Ecto neural progenitor cell (in vitro differentiated cells): ENCODE measurements around the gene AIG1.
"Not testable (repeated sequence)": the region's sequence is repeated elsewhere in the genome, so short reads cannot be mapped to it uniquely, and the experiment has no call there.

Source experiments
- DNase-seq: peaks from one replicate; pipeline ENCODE4 v3.0.0-alpha.2; 2018; ENCODE audit warnings: low spot score

The AIG1 gene

GRCh38 chr6:143332153-143332845, 271.6 kb downstream of the AIG1 start:
- DNase-seq = no peak

GRCh38 chr6:143333081-143333480, 272.4 kb downstream of the AIG1 start:
- DNase-seq = no peak

GRCh38 chr6:143333749-143334520, 273.2 kb downstream of the AIG1 start:
- DNase-seq = no peak

GRCh38 chr6:143335865-143336264, 275.2 kb downstream of the AIG1 start:
- no peak for DNase-seq

- no peak for DNase-seq
Measured at GRCh38 chr6:143336446-143337152, 275.9 kb downstream of the AIG1 start.

- DNase-seq = peak; percentile 79
Measured at GRCh38 chr6:143337201-143337949, 276.7 kb downstream of the AIG1 start.

GRCh38 chr6:143339223-143339622, 278.5 kb downstream of the AIG1 start:
- no peak for DNase-seq

GRCh38 chr6:143345477-143345876, 284.8 kb downstream of the AIG1 start:
- not testable (repeated sequence) for DNase-seq

GRCh38 chr6:143346004-143346403, 285.3 kb downstream of the AIG1 start:
- no peak for DNase-seq

- no peak for DNase-seq
Measured at GRCh38 chr6:143348531-143348930, 287.8 kb downstream of the AIG1 start.

GRCh38 chr6:143349530-143349929, 288.8 kb downstream of the AIG1 start:
- no peak for DNase-seq

GRCh38 chr6:143356101-143356880, 295.6 kb downstream of the AIG1 start:
- DNase-seq = no peak

GRCh38 chr6:143357152-143357551, 296.5 kb downstream of the AIG1 start:
- no peak for DNase-seq

GRCh38 chr6:143357561-143358255, 297.0 kb downstream of the AIG1 start:
- no peak for DNase-seq

- no peak for DNase-seq
Measured at GRCh38 chr6:143361536-143362191, 301.0 kb downstream of the AIG1 start.

GRCh38 chr6:143362192-143362558, 301.5 kb downstream of the AIG1 start:
- no peak for DNase-seq

GRCh38 chr6:143363299-143363698, 302.6 kb downstream of the AIG1 start:
- DNase-seq = no peak

GRCh38 chr6:143368426-143368825, 307.7 kb downstream of the AIG1 start:
- DNase-seq = no peak

GRCh38 chr6:143369971-143370370, 309.3 kb downstream of the AIG1 start:
- no peak for DNase-seq

GRCh38 chr6:143370812-143371370, 310.2 kb downstream of the AIG1 start:
- no peak for DNase-seq
